HEK293 (cell line): ENCODE measurements around the gene RBCK1.

Experiments
- ZNF501 ChIP-seq: fragments of 450-650 bp; formaldehyde crosslinking; IDR thresholded peaks from 2 replicates; pipeline ENCODE4 v1.5.1; 2016; ENCODE audit warnings: missing biosample characterization, missing genetic modification characterization
- TF ChIP-seq, protein P1 (sequence below): fragments of 450-650 bp; formaldehyde crosslinking; IDR thresholded peaks from 2 replicates; pipeline ENCODE4 v1.5.1; 2016; ENCODE audit warnings: missing biosample characterization, missing genetic modification characterization

DNA sequence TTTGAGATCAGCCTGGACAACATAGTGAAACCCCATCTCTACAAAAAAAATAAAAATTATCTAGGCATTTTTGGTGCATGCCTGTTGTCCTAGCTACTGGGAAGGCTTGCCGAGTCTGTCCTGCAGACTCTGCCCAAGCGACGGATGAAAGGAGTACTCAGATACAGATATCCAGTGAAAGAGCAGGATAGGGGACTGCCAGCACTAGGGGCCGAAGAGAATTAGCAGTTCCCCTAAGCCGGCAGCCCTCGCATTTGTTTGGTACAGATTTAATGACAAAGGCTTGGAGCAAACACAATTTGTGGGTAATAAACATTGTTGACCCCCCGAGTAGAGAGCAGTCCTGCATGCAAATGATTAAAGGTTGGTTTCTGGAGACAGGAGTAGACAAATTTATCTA, 59.7 kb downstream of the RBCK1 start:
- TF ChIP-seq ZNF501 (tag by site-specific recombination), result no peak
- TF ChIP-seq, protein P1, sequence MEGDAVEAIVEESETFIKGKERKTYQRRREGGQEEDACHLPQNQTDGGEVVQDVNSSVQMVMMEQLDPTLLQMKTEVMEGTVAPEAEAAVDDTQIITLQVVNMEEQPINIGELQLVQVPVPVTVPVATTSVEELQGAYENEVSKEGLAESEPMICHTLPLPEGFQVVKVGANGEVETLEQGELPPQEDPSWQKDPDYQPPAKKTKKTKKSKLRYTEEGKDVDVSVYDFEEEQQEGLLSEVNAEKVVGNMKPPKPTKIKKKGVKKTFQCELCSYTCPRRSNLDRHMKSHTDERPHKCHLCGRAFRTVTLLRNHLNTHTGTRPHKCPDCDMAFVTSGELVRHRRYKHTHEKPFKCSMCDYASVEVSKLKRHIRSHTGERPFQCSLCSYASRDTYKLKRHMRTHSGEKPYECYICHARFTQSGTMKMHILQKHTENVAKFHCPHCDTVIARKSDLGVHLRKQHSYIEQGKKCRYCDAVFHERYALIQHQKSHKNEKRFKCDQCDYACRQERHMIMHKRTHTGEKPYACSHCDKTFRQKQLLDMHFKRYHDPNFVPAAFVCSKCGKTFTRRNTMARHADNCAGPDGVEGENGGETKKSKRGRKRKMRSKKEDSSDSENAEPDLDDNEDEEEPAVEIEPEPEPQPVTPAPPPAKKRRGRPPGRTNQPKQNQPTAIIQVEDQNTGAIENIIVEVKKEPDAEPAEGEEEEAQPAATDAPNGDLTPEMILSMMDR (tag by site-specific recombination), result no peak
